Occipital lobe (tissue), 2 donors: ENCODE measurements around the gene ZNF467. TPM values are rescaled to one million over a fixed set of nuclear protein-coding genes. Genes with fewer than 3 reads are reported as not detected.
A peak's percentile ranks its signal among the peaks of the same experiment; 100 is the strongest.

Experiments used
- DNase-seq: peaks from one replicate; lab custom pipeline; 2025; lab: John Stamatoyannopoulos, UW
- total RNA-seq: library from RNA; depleted of rRNA; stranded (reverse); fragments of >200 nt; gene quantifications from one replicate; pipeline ENCODE4 v1.2.3, GENCODE V29; 2014

ZNF467 gene
- total RNA-seq, 1 donor from 2014 or later, result 1.2 TPM

DNA sequence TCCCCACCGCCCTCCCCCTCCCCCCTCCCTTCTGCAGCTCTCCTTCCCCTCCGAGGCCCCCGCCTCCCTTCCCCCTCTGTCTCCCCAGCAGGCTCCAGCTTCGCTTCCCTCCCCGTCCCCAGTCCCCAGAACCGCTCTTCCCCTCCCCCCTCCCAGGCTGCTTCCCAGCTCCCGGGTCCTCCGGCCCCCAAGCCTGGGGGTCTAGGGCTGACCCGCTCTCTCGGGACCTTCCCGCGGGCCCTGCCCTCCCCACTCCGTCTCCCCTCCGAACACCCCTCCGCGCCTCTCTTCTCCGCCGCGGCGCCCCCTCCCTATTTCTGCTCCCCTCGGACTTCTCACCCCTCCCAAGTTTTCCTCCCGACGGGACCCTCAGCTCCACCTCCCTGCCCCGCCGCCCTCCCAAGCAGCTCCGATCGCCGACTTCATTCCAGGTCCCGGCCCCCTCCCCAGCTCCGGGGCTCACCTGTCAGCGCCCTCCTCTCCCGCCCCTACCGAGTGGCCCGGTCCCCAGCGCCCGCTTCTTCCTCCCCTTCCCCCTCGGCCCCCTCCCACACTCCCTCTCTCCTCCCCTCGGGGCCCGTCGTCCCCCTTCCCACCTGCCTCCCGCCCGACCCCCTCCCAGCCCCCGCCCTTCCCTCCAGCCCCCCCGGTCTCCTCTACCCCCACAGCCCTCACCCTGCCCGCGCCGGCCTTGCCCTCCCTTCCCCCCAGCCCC lies 990 bp downstream of the ZNF467 start:
- DNase-seq, result no peak

DNA sequence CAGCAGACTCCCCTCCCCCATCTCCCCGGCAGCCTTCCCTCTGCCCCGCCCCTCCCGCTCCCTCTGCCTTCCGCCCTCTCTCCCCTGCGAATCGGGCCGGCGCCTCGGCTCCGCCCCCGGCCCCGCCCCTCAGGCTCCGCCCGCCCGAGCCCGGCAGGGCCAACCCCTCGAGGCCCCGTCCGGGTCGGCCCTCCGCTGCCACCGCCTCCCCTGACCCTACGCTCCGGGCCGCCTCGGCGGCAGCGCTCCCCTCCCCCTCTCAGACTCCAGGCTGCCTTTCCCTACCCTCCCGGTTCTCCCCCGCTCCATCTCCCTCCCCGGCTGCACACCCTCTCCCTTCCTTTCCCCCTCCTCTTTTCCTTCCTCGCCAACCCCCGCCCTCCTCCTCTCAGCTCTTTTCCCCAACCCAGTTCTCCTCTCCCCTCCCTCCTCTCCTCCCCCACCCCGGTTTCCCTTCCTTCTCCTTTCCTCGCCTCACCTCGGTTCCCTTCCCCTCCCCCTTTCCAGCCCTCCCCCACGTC lies 1.6 kb downstream of the ZNF467 start:
- peak; percentile 72 for DNase-seq

DNA sequence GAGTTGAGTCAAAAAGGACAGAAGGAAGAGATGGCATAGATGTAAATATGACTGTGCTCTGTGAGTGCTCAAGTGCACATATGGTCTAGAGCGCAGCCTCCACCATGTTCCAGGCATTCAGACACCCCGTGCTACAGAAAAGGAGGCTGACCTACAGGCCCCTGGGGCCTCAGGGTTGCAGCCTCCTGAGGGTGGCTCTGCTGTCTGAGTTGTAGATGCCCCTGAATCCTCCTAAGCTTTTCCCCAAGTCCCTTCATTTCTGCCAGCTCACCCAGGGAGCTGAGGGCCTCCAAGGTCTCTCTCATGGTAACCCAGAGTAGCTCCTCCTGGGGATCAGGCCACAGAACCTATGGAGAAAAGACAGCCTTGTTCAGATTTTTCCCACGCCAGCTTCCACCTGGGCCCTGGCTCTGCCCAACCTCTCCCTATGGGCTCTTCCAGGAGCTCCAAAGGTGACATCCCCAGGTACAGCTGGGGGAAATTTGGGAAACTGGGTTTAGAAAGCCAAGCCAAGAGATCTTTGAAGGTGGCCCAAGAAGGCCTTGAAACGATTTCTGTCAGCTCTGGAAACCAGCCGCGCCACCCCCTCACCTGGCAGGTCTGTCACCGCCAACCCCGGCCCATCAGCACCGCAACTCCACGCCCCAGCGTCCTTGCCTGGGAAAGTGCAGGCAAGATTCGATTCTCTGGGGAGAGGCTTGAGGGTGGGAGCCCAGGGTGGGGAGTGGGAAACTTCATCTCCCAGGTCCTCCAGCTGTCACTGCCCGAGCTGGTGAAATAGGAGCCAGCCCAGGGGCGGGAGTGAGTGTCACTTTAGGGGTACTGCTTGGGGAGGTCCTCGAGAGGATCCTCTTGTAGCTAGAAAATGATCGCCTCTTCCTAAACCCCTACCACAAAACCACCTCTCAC lies 2.4 kb downstream of the ZNF467 start:
- DNase-seq, result no peak

DNA sequence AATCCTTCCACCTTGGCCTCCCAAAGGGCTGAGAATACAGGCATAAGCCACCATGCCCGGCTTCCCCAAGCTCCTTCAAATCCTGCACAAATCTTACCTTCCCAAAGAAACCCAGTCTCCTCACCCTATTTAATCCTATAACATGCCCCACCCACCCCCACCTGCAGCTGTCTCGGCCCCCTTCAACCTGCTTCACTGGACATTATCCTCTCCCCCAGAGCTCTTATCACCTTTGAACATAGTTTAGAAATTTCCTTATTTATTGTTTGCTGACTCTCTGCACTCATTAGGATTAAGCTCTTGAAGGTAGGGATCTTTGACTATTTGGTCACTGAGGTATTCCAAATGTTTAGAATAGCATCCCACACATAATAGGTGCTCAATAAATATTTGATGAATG lies 3.5 kb downstream of the ZNF467 start:
- no peak for DNase-seq

DNA sequence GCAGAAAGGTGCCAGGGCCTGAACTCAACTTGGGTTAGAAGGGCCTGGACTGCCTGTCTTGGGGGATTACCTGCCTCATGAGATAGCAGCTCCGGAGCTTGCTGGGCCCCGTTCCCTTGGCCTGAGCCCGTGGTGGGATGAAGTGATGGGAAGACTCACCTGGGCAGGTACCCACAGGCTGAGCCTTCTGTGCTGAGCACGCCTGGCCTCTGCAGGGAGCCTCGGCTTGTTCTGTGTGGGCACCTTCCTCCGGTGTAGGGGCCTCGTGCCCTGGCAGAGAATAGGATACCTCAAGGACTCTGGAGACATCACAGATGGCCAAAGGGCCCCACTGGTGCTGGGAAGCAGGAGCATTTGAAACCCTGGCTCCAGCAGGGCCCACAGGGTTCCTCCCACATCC lies 4.5 kb downstream of the ZNF467 start:
- no peak for DNase-seq

DNA sequence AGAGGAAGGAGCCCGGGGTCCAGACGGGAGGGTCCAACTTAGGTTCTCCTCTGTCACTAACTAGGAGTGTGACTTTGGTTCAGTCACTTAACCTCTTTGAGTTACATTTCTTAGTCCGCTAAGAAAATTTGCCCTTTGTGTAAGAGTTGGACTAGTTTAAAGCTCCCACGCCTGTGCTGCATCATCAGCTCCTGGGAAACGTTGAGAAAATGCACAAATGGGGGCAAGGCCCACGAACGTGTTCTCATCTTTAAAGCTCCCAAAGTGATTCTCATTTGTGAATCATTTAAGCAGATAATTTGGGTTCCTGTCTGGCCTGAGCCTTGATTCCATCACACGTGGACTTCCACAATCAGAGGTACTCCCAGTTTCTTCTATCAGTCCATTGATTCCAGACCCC lies 6.3 kb downstream of the ZNF467 start:
- no peak for DNase-seq

DNA sequence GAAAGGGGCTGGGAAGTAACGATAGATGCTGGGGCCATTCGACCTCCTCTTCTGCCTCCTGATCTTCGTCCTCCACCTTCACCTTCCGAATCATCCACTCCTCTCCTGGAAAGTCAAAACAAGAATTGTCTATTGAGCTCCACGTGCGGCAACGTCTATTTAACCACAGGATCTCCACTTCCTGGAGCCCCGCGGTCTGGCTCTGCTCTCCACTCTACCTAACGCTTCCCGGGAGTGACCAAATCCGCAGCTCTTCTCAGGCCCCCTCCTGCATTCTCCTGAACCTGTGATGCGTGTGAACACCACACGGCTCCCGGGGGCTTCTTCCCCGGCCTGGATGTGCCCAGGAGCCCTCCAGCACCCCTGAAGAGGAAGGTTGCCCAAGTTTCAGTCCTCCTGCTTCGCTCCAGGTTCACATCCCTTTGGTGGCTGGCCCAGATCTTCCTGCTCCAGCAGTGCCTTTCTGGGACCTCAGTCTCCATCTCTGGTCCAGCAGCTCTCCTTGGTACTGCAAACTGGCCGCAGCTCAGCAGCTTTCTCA lies 7.2 kb downstream of the ZNF467 start:
- DNase-seq, result no peak

DNA sequence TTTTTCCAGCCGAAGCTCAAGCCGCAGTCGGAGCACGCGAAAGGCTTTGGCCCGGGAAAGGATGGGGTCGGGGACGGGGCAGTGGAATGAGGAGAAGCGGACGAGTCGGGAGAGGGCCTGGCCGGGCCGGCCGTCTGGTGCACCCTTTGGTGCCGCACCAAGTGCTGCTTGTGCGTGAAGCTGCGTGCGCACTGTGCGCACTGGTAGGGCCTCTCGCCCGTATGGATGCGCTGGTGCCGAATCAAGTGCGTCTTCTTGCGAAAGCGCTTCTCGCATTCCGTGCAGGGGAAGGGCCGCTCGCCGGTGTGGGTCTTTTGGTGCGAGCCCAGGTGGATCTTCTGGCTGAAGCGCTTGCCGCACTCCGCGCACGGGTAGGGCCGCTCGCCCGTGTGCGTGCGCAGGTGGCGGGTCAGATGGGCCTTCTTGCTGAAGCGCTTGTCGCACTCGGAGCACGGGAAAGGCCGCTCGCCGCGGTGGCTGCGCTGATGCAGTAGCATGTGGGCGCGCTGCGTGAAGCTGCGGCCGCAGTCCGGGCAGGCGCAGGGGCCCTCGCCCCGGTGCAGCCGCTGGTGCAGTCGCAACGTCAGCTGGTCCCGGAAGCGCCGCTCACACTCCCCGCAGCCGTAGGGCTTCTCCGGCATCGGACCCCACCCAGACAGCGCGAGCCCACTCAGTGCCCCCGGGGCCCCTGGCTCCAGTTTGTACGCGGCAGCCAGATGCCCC lies 7.8 kb downstream of the ZNF467 start:
- no peak for DNase-seq

DNA sequence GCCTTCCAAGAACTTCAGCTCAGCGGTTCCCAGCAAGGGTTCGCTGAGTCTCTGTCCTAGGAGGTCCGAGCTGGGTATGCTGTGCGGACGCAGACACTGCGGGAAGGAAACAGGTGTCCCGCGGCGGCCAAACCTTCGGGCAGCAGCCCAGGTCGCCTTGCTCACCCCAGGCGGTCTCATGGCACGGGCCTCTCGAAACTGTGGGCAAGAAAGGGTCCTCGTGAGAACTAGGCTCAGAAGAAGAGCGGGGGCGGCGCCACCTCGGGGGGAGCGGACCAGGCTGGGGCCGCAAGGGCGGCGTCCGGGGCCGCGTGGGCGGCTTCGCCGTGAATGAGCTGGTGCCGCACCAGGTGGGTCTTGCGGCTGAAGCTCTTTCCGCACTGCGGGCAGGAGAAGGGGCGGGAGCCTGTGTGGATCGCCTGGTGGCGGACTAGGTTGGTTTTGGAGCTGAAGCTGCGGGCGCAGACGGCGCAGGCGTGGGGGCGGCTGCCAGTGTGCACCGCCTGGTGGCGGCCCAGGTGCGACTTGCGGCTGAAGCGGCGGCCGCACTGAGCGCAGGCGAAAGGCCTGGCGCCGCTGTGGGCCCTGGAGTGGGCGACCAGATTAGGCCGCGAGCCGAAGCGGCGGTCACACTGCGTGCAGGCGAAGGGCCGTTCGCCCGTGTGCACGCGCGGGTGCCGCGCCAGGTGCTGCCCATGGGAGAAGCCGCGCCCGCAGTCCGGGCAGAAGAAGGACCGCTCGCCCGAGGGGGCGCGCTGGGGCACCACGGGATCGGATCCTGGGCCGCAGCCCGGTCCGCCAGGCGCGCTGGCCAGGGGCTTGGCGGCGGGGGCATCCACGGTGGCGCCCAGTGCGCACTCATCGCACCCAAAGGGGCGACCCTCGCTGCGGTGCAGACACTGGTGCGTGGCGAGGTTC lies 8.6 kb downstream of the ZNF467 start:
- DNase-seq, result no peak

DNA sequence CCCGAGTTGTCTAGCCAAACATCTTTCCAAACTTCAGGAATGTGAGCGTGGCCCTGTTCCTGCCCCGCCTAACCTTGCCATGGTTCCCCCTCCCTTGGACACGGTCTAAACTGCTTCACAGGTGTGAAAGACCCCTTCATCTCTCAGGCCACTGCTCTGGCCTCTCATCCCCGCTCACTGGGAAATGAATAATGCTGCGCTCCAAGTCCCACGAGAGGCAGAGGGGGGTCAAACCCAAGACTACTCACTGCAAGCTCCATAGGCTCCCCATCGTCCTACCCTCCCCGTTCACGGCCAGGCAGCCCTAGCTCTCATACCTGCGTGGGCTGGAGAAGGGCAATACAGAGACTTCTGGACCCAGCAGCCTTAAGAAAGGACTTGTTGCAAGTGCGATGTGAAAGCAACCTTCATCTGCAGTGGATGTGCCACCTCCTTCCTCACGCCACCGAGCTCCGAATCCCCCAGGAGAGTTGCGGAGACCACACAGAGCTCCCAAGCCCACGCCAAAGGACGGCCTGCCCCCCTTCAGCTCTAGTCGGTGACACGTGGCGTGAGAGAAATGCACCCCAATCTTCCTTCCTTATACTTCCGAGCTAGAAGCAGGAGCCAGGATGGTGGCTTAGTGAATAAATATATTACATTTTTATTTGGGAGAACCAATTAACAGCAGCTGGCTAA lies 9.7 kb downstream of the ZNF467 start:
- DNase-seq, result no peak

DNA sequence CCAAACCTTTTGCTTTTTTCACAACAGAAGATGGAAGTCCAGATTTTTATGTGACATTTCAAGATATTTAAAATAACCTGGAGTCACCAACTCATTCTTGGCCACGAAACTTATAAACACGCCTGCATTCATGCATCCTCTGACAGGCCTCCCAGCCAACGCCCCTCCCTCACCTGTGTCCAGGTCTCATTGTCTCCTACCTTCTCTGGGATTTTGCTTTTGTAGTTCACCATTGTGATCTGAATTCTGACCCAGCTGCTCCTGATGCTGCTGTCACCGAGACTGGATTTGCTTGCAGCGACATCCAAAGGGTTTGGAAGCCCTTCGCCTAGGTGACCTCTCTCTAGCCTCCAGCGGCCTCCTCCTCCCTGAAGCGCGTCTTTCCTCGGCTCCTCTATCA lies 10.8 kb downstream of the ZNF467 start:
- no peak for DNase-seq

DNA sequence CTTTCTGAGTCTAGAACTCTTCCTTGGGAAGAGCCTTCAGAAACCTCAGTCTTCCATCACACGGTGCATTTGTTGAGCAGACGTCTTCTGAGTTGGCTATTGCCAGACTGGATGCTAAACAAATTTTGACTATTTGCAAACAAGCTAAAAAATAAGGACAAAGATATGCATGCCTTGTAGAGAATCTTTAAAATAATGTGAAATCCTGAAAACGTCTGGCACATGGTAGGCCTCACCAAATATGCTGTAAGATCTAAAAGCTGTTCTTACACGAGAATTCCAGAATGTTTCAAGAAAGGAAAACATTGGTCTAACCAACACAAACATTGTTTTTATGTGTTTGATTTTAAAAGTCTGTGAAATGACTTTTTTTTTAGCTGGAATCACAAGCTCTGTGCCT lies 11.3 kb downstream of the ZNF467 start:
- no peak for DNase-seq

DNA sequence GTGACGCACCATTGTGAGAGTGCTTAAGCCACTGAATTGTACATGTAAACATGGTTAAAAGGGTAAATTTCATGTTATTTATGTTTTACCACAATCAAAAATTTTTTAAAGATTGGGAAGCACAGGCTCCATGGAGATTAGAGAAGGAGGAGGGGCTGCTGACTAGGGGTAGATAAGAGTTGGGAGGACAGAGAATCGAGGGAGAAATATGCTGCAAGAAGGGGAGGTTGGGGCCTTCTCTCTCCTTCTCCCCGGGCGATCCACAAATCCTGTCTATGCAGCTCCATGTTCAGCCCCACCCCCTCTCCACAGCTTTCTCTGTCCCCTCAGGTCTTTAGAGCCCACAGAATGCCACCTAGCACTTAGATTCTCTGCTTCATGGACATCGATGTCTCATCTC lies 12.1 kb downstream of the ZNF467 start:
- DNase-seq, result no peak

DNA sequence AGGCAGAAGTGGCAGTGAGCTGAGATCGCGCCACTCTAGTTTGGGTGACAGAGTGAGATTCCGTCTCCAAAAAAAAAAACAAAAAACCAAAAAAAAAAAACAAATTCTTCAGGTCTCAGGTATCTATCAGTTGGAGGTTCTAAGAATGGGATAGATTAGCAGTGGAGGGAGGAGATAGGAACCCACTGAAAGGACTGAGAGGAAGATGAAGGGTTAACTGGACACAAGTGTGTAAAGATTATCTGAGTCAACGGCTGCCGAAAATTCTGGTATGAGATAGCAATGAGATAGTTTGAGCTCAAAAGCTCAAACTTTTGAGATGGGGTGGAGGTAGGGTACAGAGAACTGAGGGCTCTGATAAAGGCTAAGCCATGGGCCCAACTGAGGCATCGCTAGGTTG lies 12.8 kb downstream of the ZNF467 start:
- DNase-seq, result no peak

DNA sequence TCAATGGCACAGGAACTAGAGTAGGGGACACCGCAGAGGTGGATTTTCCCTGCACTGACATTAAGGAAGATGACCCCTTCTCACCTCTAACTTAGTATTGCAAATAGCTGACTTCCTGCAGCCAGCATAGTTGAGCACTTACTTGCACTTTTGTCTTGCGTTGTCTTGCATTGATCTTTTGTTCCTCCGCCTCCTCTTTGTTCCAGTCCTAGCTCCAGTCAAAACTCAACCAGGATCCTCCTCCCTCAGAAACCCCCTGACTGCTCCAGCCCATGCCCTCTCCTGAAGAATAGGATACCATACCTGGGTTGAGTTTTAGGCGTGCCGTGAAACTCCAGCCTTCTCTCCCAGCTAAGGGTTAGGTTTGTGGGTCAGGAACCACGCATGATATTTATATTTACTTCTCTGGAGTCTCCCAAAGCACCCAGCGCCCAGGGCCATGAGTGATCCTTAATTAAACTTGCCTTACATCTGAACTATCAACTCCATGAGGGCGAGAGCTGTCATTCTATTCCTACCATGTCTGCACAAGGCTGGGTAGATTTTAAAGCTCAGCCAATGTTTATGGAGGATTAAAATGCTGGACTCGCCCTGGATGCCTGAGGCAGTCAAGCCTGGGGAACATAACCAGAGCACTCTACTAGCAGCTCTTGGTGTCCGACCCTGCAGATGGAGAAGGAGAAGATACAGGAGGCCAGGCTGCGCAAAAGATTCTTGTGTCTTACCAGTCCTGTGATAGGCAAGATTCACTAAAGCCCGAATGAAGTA lies 14.1 kb downstream of the ZNF467 start:
- DNase-seq, result no peak

DNA sequence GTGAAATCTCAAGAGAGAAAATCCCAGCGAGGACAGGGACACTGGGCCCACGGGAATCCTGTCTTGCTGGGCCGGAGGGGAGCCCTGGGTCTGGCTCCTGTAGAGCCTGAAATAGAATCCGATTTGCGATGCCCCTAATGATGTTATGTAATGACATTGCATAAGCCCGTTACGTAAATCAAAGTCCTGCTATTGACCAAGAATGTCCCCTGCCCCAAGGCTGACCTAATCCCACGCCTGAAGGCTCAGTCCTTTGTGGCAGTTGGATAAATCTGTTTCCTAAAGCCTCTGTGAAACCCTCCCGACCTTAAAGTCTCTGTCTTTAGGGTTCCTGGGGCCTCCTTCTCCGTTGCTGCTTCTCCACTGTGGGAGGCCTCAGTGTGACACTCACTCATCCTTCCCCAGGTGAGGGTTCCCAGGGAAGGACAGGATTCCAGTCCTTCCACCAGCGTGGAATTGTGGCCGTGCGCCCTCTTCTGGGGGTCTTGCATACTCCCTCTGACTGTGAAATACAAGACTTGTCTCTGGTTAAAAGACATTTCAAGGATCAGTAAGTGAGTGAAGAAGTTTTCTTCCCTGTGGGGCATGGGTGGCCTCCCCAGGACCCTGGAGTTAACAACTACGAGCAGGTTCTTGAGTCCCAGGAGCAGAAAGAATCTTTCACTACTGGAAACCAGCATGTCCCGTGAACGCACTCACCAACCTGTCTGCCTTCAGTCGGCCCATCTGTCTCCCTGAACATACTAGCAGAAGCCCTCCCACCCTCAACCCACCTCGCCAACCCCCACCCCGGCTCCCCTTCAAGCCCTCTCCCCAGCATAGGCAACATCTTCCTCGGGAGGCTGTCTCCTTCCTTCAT lies 19.8 kb downstream of the ZNF467 start:
- no peak for DNase-seq

DNA sequence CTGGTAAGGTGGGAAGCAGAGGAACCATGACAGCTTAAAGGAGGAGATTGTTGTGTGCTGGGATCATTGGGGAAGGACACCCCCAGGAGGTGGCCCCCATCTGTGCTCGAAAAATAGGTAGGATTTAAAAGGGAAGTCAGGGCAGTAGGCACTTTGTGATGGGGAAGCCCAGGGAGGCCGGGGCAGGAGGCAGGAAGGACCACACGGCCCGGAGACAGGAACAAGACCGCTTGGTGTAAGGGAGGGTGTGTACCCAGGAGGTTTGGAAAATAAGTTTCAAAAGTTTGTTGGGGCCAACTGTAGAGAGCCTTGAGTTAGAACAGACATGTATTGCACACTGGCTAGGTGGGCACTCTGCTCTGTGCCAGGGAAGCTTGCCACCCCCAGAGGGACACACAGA lies 20.7 kb downstream of the ZNF467 start:
- no peak for DNase-seq

DNA sequence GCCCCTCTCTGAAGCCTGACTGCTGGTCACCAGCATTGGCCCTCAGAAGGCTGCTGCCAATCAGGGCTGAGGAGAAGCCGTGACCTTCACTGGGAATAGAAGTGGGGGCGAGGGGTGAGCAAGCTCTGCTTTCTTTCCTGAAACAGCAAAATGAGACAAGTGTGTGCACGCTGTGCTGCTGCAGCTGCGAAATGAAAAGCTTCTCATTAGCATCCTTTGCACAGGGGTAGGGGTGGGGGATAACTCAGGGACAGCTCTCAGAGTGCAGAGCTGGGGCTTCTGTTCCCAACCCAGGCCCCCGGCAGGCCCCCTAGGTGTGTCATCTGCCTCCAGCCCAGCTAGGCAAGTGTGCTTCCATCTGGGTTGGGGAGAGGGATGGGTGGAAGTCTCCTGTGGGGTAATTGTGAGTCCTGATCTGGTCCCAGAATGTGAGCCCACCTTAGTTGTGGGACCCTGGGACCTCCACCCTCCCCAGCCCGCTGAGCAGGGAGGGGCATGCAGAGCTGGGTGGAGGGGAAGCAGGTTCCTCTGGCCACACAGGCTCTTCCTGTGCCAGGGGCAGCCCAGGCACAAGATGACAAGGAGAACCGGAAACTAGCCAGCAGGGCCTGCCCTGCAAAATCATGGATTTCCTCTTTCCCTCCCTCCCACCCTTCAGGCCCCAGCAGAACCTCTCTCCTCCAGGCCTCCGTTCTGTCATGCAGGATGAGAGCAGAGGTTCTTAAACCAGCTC lies 22.2 kb downstream of the ZNF467 start:
- no peak for DNase-seq
